Pancreas (tissue), 10 donors: ENCODE results near the gene UBASH3A. TPM values are rescaled to one million over a fixed set of nuclear protein-coding genes. Genes with fewer than 3 reads are reported as not detected.

ENCODE experiments used
- ATAC-seq, 4 donors: fragments of 200-7000 bp; cut with Tn5 transposase; one replicate each; pipeline versions ENCODE4 v1.8.0 to v1.9.1; 2020; ENCODE audit warnings: mild to moderate bottlenecking in 4 of 4, moderate library complexity in 4 of 4
- DNase-seq, 6 donors: peaks; one replicate each; pipeline ENCODE4 v3.0.0-alpha.2; 2020
- FAIRE-seq: peaks from 2 replicates; lab custom pipeline; 2012; peaks lifted over from hg19 to GRCh38; lab: Jason Lieb, UNC
- H3K27ac ChIP-seq, 4 donors: fragments of 200-600 bp; sonication (generic); 1 replicate in 3 of 4; 2 replicates in 1 of 4; pipeline versions ENCODE4 v1.5.0 to v1.8.0; 2020
- H3K27me3 ChIP-seq, 4 donors: fragments of 200-600 bp; one replicate each; pipeline ENCODE4 v1.8.0; 2021
- H3K36me3 ChIP-seq, 3 donors: fragments of 200-600 bp; sonication (generic) in 1 of 3; one replicate each; pipeline versions ENCODE4 v1.5.0 to v1.8.0; 2020 to 2021
- H3K4me1 ChIP-seq, 3 donors: fragments of 200-600 bp; one replicate each; pipeline ENCODE4 v1.8.0; 2021
- H3K4me3 ChIP-seq, 4 donors: fragments of 200-600 bp; sonication (generic) in 2 of 4; one replicate each; pipeline versions ENCODE4 v1.5.0 to v1.8.0; 2020 to 2021
- H3K9me3 ChIP-seq, 4 donors: fragments of 200-600 bp; one replicate each; pipeline ENCODE4 v1.8.0; 2021
- CTCF ChIP-seq, 4 donors: fragments of 200-600 bp; sonication (generic) in 3 of 4; IDR thresholded peaks; one replicate each; pipeline versions ENCODE4 v1.5.0 to v1.8.0; 2021; ENCODE audit warnings: antibody characterized with exemption in 4 of 4
- WGBS, 2 donors: extraction: QIAGEN DNeasy Blood & Tissue Kit; methylation state at CpG; one replicate each; pipeline ENCODE4 v1.1.7; 2013; 5-methylcytosine and 5-hydroxymethylcytosine counted together
- intact Hi-C, 3 donors: fragments of 100-400 bp; cut with DNase I; formaldehyde crosslinking; loops; one replicate each; pipeline versions ENCODE4 v1.11.1 to v1.14.2; 2022
- polyA plus RNA-seq, 2 donors: library from polyadenylated mRNA; stranded (reverse); fragments of 200-250 nt; gene quantifications; one replicate each; pipeline ENCODE4 v1.2.3, GENCODE V29; 2013
- total RNA-seq, 6 donors: library from RNA; stranded (reverse); fragmentation: NEBNext Ultra II Directional in 4 of 6; extraction: Animal tissue kit (Norgen Biotek cat#: 25700) in 4 of 6; gene quantifications; one replicate each; pipeline versions ENCODE4 v1.2.1 to v1.2.4, GENCODE V29; 2021 to 2023
- donor health status: healthy with polysubstance abuse.
- donor health status: DM: no; HTN: no; CAD: no; lungs with moderate emphysema.
- donor health status: DM: no; HTN: no; CAD: no.
- donor health status: control.
- donor health status: control.
- donor health status: Bipolar disorder and iron deficiency.
- donor health status: DM: yes; HTN: yes; CAD: no.
- donor health status: DM: no; HTN: no; CAD: no.
- donor health status: DM: no; HTN: no; CAD: no.
- donor health status: DM: yes; HTN: yes; CAD: no.

Gene UBASH3A
- total and polyA plus RNA-seq, 8 donors: 0.15 to 0.40 (median 0.32) TPM; not detected in 1

GRCh38 chr21:42433946-42434551 lies 30.3 kb downstream of the UBASH3A start:
- Histone ChIP-seq H3K27ac (no peak overlapping the region), H3K9me3 (no peaks in the 10 kb centered on the region), H3K36me3 (no peaks in the 10 kb centered on the region), H3K27me3 (no peaks in the 10 kb centered on the region), H3K4me3 (no peak overlapping the region), H3K4me1 (no peaks in the 10 kb centered on the region)
- no peak for FAIRE-seq
- peak in 1 of 6 donors; percentile 26 for DNase-seq
- 23 to 40% methylated on average over 10 of the region's 10 CpGs for WGBS, 2 donors
- peak; percentile 48 to 80 (median 78) for ATAC-seq
- intact Hi-C loops: no loop called here
- no peak for TF ChIP-seq CTCF (IDR thresholded peaks at IDR 0.05)

GRCh38 chr21:42434884-42435283 lies 31.2 kb downstream of the UBASH3A start:
- TF ChIP-seq CTCF (IDR thresholded peaks at IDR 0.05): no peak
- intact Hi-C loops: no loop called here
- WGBS, 2 donors: 38 to 45% methylated on average over 3 of the region's 3 CpGs
- no peak for ATAC-seq
- Histone ChIP-seq H3K4me3 (no peak overlapping the region), H3K4me1 (no peaks in the 10 kb centered on the region), H3K9me3 (no peaks in the 10 kb centered on the region), H3K27me3 (no peaks in the 10 kb centered on the region), H3K36me3 (no peaks in the 10 kb centered on the region), H3K27ac (no peak overlapping the region)
- DNase-seq: no peak
- no peak for FAIRE-seq

GRCh38 chr21:42435401-42435800 lies 31.7 kb downstream of the UBASH3A start:
- FAIRE-seq (no peak), DNase-seq (no peak), ATAC-seq (no peak)
- intact Hi-C loops: no loop called here
- no peaks in the 10 kb centered on the region for H3K27me3 ChIP-seq
- H3K27ac ChIP-seq: no peak overlapping the region
- 52 to 65% methylated on average over 4 of the region's 4 CpGs for WGBS, 2 donors
- no peak overlapping the region for H3K4me3 ChIP-seq
- H3K9me3 ChIP-seq: no peaks in the 10 kb centered on the region
- no peaks in the 10 kb centered on the region for H3K36me3 ChIP-seq
- TF ChIP-seq CTCF (IDR thresholded peaks at IDR 0.05): no peak
- no peaks in the 10 kb centered on the region for H3K4me1 ChIP-seq

GRCh38 chr21:42435833-42436232 lies 32.1 kb downstream of the UBASH3A start:
- no peak for DNase-seq
- Histone ChIP-seq H3K4me1 (no peaks in the 10 kb centered on the region), H3K27me3 (no peaks in the 10 kb centered on the region), H3K9me3 (no peaks in the 10 kb centered on the region), H3K36me3 (no peaks in the 10 kb centered on the region), H3K4me3 (no peak overlapping the region), H3K27ac (no peak overlapping the region)
- no peak for FAIRE-seq
- no peak for TF ChIP-seq CTCF (IDR thresholded peaks at IDR 0.05)
- ATAC-seq: no peak
- intact Hi-C loops: no loop called here

GRCh38 chr21:42436914-42437313 lies 33.2 kb downstream of the UBASH3A start:
- intact Hi-C loops: no loop called here
- no peaks in the 10 kb centered on the region for H3K36me3 ChIP-seq
- H3K4me3 ChIP-seq: no peak overlapping the region
- DNase-seq (no peak), FAIRE-seq (no peak), ATAC-seq (no peak)
- no peak overlapping the region for H3K27ac ChIP-seq
- H3K4me1 ChIP-seq: no peaks in the 10 kb centered on the region
- no peak for TF ChIP-seq CTCF (IDR thresholded peaks at IDR 0.05)
- H3K9me3 ChIP-seq: no peaks in the 10 kb centered on the region
- no peaks in the 10 kb centered on the region for H3K27me3 ChIP-seq
